ENCODE data around the gene PRKRA. TPM values are rescaled to one million over a fixed set of nuclear protein-coding genes. Genes with fewer than 3 reads are reported as not detected.
"Not testable (repeated sequence)": the region's sequence is repeated elsewhere in the genome, so short reads cannot be mapped to it uniquely, and the experiment has no call there.

Gene PRKRA
- total RNA-seq, 2 donors from 2014 or later, result 21.5 to 35.9 TPM

- no peak for ATAC-seq
- H3K4me3 ChIP-seq, result no peak overlapping the region
- no peaks in the 10 kb centered on the region for H3K27me3 ChIP-seq
- 86 to 90% methylated on average over 3 of the region's 3 CpGs for WGBS, 2 donors
- no peak overlapping the region for H3K27ac ChIP-seq
- H3K9me3 ChIP-seq, result no peaks in the 10 kb centered on the region
- H3K4me1 ChIP-seq, result no peaks in the 10 kb centered on the region
- intact Hi-C loops (cut with DNase I), result no loop called here
- TF ChIP-seq CTCF (IDR thresholded peaks at IDR 0.05) (no peak), POLR2A (IDR thresholded peaks at IDR 0.05) (no peak)
- H3K36me3 ChIP-seq (replicated peaks in 1 of 2; ENCODE audit: insufficient read depth in 1 of 2, low read depth in 2 of 2), result peaks cover 0 to 2% of the 10 kb centered on the region in 2 donors
- DNase-seq, result no peak
Measured at GRCh38 chr2:178426388-178426787, 24.6 kb downstream of the PRKRA start.

GRCh38 chr2:178425255-178425827 is 25.6 kb downstream of the PRKRA start:
- DNase-seq (no peak), ATAC-seq (no peak)
- Histone ChIP-seq H3K9me3 (no peaks in the 10 kb centered on the region), H3K27me3 (no peaks in the 10 kb centered on the region), H3K27ac (no peak overlapping the region), H3K36me3 (replicated peaks in 1 of 2; ENCODE audit: insufficient read depth in 1 of 2, low read depth in 2 of 2) (no peaks in the 10 kb centered on the region), H3K4me3 (no peak overlapping the region), H3K4me1 (no peaks in the 10 kb centered on the region)
- TF ChIP-seq CTCF (IDR thresholded peaks at IDR 0.05) (no peak), POLR2A (IDR thresholded peaks at IDR 0.05) (no peak)
- 92 to 94% methylated on average over 4 of the region's 4 CpGs for WGBS, 2 donors
- intact Hi-C loops (cut with DNase I), result no loop called here

- 95% methylated on average over 5 of the region's 5 CpGs for WGBS, 2 donors
- H3K4me1 ChIP-seq; H3K27ac ChIP-seq; H3K27me3 ChIP-seq; intact Hi-C loops (cut with DNase I); H3K9me3 ChIP-seq; DNase-seq; ATAC-seq; H3K4me3 ChIP-seq; H3K36me3 ChIP-seq (replicated peaks in 1 of 2; ENCODE audit: insufficient read depth in 1 of 2, low read depth in 2 of 2): not testable (repeated sequence)
Measured at GRCh38 chr2:178423746-178424145, 27.2 kb downstream of the PRKRA start.

GRCh38 chr2:178422097-178422496 is 28.9 kb downstream of the PRKRA start:
- Histone ChIP-seq H3K4me3 (no peak overlapping the region), H3K36me3 (replicated peaks in 1 of 2; ENCODE audit: insufficient read depth in 1 of 2, low read depth in 2 of 2) (no peaks in the 10 kb centered on the region), H3K9me3 (no peaks in the 10 kb centered on the region), H3K27me3 (no peaks in the 10 kb centered on the region), H3K27ac (no peak overlapping the region), H3K4me1 (no peaks in the 10 kb centered on the region)
- no peak for DNase-seq
- no peak for TF ChIP-seq POLR2A (IDR thresholded peaks at IDR 0.05)
- no peak for TF ChIP-seq CTCF (IDR thresholded peaks at IDR 0.05)
- WGBS, 2 donors, result 82 to 90% methylated on average over 3 of the region's 3 CpGs
- intact Hi-C loops (cut with DNase I), result no loop called here
- ATAC-seq, result no peak

- Histone ChIP-seq H3K27me3 (no peaks in the 10 kb centered on the region), H3K4me3 (no peak overlapping the region), H3K36me3 (replicated peaks in 1 of 2; ENCODE audit: insufficient read depth in 1 of 2, low read depth in 2 of 2) (no peaks in the 10 kb centered on the region), H3K9me3 (no peaks in the 10 kb centered on the region), H3K27ac (no peak overlapping the region), H3K4me1 (no peaks in the 10 kb centered on the region)
- intact Hi-C loops (cut with DNase I), result no loop called here
- TF ChIP-seq CTCF (IDR thresholded peaks at IDR 0.05), result no peak
- no peak for TF ChIP-seq POLR2A (IDR thresholded peaks at IDR 0.05)
- 64 to 71% methylated on average over 1 of the region's 1 CpG for WGBS, 2 donors
- ATAC-seq, result no peak
- no peak for DNase-seq
Measured at GRCh38 chr2:178420463-178420999, 30.4 kb downstream of the PRKRA start.

Measured in body of pancreas (tissue), 4 donors.